Measurements from ENCODE around the gene SUMF1.

- TF ChIP-seq CTCF (IDR thresholded peaks at IDR 0.05; ENCODE audit: low read depth, low read length, missing input control) (peak; percentile 4), JUND (IDR thresholded peaks at IDR 0.05) (no peak), ATF3 (IDR thresholded peaks at IDR 0.05) (no peak), FOXA1 (IDR thresholded peaks at IDR 0.05) (no peak), MAX (IDR thresholded peaks at IDR 0.05) (no peak), YY1 (IDR thresholded peaks at IDR 0.05) (no peak), TAF1 (conservative IDR thresholded peaks at IDR 0.05) (no peak), ZBTB33 (IDR thresholded peaks at IDR 0.05) (no peak)
Measured at GRCh38 chr3:4467522-4467867, 426 bp upstream of the SUMF1 start.
